ENCODE measurements around the gene MKRN3. TPM values are rescaled to one million over a fixed set of nuclear protein-coding genes. Genes with fewer than 3 reads are reported as not detected.

MKRN3 gene
- total RNA-seq, 1 experiment from 2014 or later = not detected

GRCh38 chr15:23566071-23566554, 639 bp downstream of the MKRN3 start:
- Mint-ChIP-seq H3K27ac (ENCODE audit: unreplicated experiment) (no peak overlapping the region), H3K9me3 (ENCODE audit: low read depth, unreplicated experiment) (no peaks in the 10 kb centered on the region), H3K27me3 (ENCODE audit: unreplicated experiment) (no peaks in the 10 kb centered on the region), H3K4me1 (ENCODE audit: low read depth, unreplicated experiment) (no peaks in the 10 kb centered on the region), H3K36me3 (ENCODE audit: insufficient read depth, unreplicated experiment) (no peaks in the 10 kb centered on the region), H3K4me3 (ENCODE audit: low read depth, unreplicated experiment) (no peak overlapping the region)
- no peak for TF ChIP-seq CTCF (IDR thresholded peaks at IDR 0.05; ENCODE audit: unreplicated experiment)
- no peak for DNase-seq
- intact Hi-C loops (cut with micrococcal nuclease; ENCODE audit: unreplicated experiment) = no loop called here
- CTCF ChIA-PET = no interaction called here
- no TSS peak for BruUV-seq (replicated peaks)

GRCh38 chr15:23566651-23567050, 1.2 kb downstream of the MKRN3 start:
- H3K4me1 Mint-ChIP-seq (ENCODE audit: low read depth, unreplicated experiment) = no peaks in the 10 kb centered on the region
- CTCF ChIA-PET = no interaction called here
- DNase-seq = no peak
- no peak overlapping the region for H3K27ac Mint-ChIP-seq (ENCODE audit: unreplicated experiment)
- no TSS peak for BruUV-seq (replicated peaks)
- no peak for TF ChIP-seq CTCF (IDR thresholded peaks at IDR 0.05; ENCODE audit: unreplicated experiment)
- no peak overlapping the region for H3K4me3 Mint-ChIP-seq (ENCODE audit: low read depth, unreplicated experiment)
- no peaks in the 10 kb centered on the region for H3K9me3 Mint-ChIP-seq (ENCODE audit: low read depth, unreplicated experiment)
- no peaks in the 10 kb centered on the region for H3K27me3 Mint-ChIP-seq (ENCODE audit: unreplicated experiment)
- H3K36me3 Mint-ChIP-seq (ENCODE audit: insufficient read depth, unreplicated experiment) = no peaks in the 10 kb centered on the region
- intact Hi-C loops (cut with micrococcal nuclease; ENCODE audit: unreplicated experiment) = no loop called here

GRCh38 chr15:23567921-23568320, 2.4 kb downstream of the MKRN3 start:
- intact Hi-C loops (cut with micrococcal nuclease; ENCODE audit: unreplicated experiment) = no loop called here
- Mint-ChIP-seq H3K27ac (ENCODE audit: unreplicated experiment) (no peak overlapping the region), H3K27me3 (ENCODE audit: unreplicated experiment) (no peaks in the 10 kb centered on the region), H3K4me3 (ENCODE audit: low read depth, unreplicated experiment) (no peak overlapping the region), H3K4me1 (ENCODE audit: low read depth, unreplicated experiment) (no peaks in the 10 kb centered on the region), H3K36me3 (ENCODE audit: insufficient read depth, unreplicated experiment) (no peaks in the 10 kb centered on the region), H3K9me3 (ENCODE audit: low read depth, unreplicated experiment) (no peaks in the 10 kb centered on the region)
- TF ChIP-seq CTCF (IDR thresholded peaks at IDR 0.05; ENCODE audit: unreplicated experiment) = no peak
- DNase-seq = no peak
- CTCF ChIA-PET = no interaction called here
- no TSS peak for BruUV-seq (replicated peaks)

GRCh38 chr15:23569151-23569925, 3.9 kb downstream of the MKRN3 start:
- no peaks in the 10 kb centered on the region for H3K36me3 Mint-ChIP-seq (ENCODE audit: insufficient read depth, unreplicated experiment)
- no TSS peak for BruUV-seq (replicated peaks)
- H3K4me3 Mint-ChIP-seq (ENCODE audit: low read depth, unreplicated experiment) = no peak overlapping the region
- H3K9me3 Mint-ChIP-seq (ENCODE audit: low read depth, unreplicated experiment) = no peaks in the 10 kb centered on the region
- no peak overlapping the region for H3K27ac Mint-ChIP-seq (ENCODE audit: unreplicated experiment)
- H3K27me3 Mint-ChIP-seq (ENCODE audit: unreplicated experiment) = no peaks in the 10 kb centered on the region
- no peaks in the 10 kb centered on the region for H3K4me1 Mint-ChIP-seq (ENCODE audit: low read depth, unreplicated experiment)
- DNase-seq = no peak
- intact Hi-C loops (cut with micrococcal nuclease; ENCODE audit: unreplicated experiment) = no loop called here
- CTCF ChIA-PET = no interaction called here
- TF ChIP-seq CTCF (IDR thresholded peaks at IDR 0.05; ENCODE audit: unreplicated experiment) = no peak
